GM21390 (cell line): ENCODE measurements around the gene ZC3H18.
"Not testable (repeated sequence)": the region's sequence is repeated elsewhere in the genome, so short reads cannot be mapped to it uniquely, and the experiment has no call there.

Experiments used
- ATAC-seq: cut with Tn5 transposase; IDR thresholded peaks from one replicate; pipeline ENCODE4 v1.9.1; 2021; ENCODE audit not compliant: unreplicated experiment

Gene ZC3H18

GRCh38 chr16:88600539-88600896, 30.3 kb downstream of the ZC3H18 start:
- no peak for ATAC-seq

DNA sequence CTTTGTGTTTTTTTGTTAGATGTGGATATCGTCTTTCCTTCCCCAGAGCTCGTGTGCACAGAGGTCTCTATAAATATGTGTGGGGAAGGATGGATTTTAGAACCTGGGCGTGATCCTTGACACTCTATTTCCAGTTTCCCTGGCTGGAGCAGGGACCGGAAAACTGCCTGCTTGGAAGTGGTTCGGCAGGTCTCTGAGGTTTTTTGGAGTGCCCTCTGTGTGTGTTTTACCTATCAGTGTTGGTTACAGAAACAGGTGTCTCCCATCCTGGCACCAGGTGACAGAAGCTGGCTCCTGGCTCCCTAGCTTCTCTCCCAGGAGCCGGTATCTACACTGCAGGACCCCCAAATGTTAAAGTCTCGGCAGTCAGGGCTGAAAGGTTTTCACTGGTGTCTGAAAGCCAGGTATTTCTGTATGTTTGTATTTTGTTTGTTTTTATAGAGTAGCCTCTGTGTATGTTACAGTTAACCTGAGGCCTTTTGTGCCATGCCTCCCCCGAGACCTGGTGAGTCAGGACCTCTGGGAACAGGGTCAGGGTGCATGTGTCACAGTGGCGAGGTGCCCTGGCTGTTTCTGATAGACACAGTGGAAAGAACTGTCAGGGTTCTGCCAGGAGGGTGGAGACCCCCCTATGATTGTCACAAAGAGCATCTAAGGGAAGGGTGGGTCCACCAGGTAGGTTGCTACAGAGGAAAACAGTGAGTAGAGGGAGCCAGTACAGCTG, 31.3 kb downstream of the ZC3H18 start:
- no peak for ATAC-seq

GRCh38 chr16:88602091-88602490, 31.9 kb downstream of the ZC3H18 start:
- no peak for ATAC-seq

DNA sequence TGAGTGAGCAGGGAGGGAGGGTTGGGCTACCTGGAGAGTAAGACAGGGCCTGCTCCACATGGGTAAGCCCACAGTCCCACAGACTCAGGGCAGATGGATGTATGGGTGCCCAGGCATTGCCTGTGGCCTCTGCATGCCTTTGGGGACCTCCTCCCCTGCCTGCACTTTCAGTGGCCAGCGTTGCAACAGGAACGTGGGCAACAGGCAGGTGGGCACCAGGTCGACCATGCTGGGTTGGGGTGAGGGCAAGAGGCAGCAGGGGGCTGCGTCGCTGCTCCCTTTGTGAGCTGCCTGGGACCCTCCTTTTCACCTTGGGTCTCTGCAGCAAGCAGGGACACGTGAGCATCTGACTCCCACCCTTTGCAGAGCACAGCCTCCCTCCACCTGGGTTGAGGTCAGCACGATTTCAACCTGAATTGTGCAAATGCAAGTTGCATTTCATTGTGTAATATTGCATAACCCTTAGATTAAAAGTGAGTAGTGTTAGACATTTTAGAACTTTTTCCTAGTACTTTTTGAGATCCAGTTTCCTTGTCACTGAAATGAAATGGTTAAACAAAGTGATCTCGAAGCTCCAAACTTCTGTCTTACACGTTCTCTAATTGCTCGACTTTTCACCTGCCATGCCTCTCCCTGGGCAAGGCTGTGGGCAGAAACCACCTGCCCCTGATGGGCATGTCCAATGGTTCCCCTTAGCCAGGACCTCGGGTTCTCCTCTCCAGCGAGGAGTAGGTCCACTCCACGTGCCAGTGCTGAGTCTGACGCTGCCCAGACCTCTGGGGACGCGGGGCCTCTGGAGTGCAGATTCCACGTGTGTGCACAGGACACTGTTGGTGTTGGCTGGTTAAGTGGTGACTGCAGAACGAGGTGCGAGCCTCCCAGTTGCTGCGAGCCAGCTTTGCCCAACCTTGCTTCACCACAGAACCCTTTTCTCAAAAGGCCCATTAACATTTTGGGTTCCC, 35.3 kb downstream of the ZC3H18 start:
- no peak for ATAC-seq

GRCh38 chr16:88606148-88606757, 36.0 kb downstream of the ZC3H18 start:
- ATAC-seq, result no peak

DNA sequence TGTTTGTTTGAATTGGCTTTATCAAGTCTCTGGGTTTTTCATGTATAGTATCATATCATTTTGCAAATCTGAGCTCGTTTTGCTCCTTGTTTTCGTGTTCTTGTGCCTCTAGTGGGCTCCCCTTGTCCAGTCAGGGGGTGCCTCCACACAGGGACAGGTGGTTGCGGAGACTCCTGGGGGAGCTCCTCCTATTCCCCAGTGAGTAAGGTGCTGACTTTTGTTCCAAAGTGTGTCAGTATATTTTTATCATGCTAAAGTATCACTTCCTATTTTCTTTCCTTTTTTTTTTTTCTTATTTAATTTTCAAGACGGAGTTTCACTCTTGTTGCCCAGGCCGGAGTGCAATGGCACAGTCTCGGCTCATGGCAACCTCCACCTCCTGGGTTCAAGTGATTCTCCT, 37.9 kb downstream of the ZC3H18 start:
- ATAC-seq, result no peak

DNA sequence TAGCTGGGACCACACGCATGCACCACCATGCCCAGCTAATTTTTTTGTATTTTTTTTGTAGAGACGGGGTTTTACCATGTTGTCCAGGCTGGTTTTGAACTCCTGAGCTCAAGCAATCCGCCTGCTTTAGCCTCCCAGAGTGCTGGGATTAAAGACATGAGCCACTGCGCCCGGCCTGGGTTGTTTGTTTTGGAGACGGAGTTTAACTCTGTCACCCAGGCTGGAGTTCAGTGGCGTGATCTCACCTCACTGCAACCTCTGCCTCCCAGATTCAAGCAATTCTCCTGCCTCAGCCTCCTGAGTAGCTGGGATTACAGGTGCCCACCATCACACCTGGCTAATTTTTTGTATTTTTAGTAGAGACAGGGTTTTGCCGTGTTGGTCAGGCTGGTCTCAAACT, 39.2 kb downstream of the ZC3H18 start:
- ATAC-seq, result not testable (repeated sequence)

DNA sequence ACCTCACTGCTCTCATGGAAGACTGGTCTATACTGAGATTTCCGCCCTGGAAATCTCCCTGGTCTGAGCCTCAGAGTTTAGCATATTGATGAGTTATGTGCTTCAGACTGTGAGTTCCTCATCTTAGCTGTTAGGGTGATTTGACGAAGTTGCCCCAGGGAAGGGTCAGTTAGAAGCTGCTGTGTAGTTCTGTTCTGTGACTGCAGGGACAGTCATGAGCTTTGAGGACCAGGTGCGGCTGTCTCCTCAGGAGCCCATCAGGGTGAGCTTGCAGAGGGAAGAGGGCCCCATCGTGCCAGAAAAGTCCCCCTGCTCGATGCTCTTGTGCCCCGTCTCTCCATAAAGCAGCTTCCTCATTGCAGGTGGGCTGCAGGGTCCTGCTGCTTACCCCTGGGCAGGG, 39.9 kb downstream of the ZC3H18 start:
- no peak for ATAC-seq

- ATAC-seq, result no peak
These were observed 41.0 kb downstream of the ZC3H18 start for GRCh38 chr16:88610909-88611812.

DNA sequence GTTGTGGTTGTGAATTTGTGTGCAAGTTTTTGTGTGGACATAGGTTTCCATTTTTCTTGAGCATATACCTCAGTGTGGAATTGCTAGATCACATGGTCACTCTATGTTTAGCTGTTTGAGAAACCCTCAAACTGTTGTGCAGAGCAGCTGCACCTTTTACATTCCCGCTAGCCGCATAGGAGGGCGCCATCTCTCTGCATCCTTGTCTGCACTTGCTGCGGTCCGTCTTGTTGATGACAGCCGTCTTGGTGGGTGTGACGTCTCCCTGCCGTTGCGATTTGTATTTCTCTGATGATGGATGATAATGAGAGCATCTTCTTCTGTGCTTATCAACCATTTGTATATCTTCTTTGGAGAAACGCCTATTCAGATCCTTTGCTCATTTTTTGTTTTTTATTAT, 43.1 kb downstream of the ZC3H18 start:
- ATAC-seq, result no peak

GRCh38 chr16:88613911-88614817, 44.0 kb downstream of the ZC3H18 start:
- ATAC-seq, result no peak

DNA sequence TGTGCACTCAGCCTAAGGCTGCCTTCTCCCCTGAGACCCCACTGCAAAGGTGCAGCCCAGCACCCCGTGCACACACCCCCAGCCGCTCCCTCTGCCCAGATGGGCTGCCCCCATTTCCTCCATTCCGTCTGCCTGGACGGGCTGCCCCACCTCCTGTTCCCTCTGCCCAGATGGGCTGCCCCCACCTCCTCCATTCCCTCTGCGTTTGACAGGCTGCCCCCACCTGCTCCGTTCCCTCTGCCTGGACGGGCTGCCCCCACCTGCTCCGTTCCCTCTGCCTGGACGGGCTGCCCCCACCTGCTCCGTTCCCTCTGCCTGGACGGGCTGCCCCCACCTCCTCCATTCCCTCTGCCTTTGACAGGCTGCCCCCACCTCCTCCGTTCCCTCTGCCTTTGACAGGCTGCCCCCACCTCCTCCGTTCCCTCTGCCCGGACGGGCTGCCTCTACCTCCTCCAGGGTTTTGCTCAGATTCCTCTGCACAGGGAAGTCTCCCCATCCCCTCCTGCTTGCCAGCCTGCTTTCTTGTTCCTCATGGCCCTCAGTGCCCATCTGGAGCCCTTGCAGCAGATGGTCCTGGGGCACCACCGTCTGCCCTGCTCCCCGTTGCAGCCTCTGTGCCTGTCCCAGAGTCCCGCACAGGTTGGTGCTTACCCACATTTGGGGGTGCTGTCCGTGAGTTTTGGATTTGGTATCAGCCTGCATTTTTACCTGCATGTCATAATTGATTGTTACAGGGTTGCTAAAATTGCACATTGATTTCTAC, 44.8 kb downstream of the ZC3H18 start:
- ATAC-seq, result no peak

- no peak for ATAC-seq
These were observed 46.1 kb downstream of the ZC3H18 start for GRCh38 chr16:88616320-88616719.

DNA sequence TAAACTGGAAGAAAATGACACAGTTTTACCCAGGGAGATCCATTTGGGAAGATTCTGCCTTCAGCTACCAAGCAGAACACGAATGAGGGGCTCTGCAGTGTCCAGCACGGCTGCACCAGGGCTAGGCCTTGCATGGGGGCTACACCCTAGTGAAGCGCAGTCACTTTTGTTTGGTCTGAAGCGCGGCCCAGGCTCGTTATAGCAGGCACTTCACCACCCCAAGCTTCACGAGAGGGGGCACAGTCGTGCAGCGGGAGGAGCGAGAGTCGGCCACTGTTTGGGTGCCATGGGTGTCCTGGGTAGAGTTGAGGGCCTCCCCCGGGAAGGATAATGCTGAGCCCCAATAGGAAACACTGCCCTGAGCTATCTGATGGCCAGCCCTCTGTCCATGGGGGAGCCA, 46.5 kb downstream of the ZC3H18 start:
- no peak for ATAC-seq

DNA sequence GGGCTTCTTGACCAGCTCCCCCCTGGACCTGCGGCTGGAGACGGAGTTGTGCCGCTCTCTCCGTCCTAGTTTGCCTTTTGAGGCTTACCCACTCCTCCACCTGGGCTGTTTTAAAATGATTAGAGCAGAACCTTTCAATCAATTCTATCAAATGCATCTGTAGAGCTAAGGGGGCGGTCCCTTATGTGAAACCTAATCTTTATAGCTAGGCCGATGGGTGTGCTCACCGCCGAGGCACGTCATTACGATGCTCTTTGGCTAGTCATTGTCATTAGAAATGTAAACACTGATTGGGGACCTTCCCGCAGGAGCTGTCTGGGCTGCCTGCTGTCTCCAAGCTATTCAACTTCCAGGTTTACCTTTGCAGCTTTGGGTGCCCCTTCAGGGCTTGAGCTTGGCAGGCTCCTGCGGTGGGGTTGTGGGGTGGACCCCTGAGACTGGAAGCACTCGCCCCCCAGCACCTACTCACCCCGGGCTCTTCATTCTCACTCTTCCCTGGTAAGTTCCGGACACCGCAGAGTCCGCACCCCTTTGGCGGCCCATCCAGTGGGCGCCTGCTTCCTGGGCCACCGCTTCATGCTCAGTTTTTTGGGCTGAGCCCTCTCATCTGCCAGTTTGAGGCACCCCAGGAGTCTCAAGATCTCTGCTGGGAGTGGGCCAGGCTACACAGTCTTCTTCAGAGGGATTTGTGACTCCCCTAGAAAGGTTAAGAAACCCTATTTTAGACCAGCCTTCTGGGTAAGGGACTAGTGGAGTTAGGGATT, 47.2 kb downstream of the ZC3H18 start:
- ATAC-seq, result no peak

DNA sequence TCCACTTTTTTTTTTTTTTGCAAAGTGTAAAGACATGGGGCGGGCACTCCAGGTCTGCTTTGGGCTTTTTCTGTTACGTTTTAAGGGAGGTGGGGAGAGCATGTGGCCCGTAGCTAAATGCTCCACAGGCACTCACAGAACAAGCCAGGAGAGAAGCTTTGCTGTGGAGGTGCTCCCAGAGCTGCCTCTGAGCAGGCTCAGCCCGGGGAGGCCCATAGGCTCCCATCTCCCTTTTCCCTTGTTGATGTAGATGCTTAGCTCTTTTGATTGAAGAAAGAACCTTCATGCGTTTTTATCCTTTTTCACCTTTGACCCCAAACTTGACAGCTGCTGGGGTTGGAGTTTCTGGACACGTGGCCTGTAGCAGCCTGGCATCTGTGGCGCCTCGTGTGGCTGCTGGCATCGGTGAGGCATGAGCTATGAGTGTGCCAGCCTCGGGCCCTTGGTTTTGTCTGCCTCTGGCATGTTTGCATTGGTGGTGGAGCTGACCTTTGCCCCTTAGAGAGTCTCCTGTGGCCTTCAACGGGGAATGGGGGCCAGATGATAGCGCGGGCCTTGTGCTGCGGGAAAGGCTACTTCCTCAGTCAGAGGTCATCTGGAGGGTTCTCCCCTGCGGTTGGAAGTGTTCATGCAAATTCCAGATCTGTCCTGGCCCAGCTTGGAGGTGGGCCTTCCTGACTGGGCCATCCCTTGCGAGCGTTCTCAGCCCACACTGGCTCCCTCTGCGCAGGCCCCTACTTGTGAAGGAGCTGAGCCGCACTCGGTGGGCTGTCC, 48.2 kb downstream of the ZC3H18 start:
- ATAC-seq, result no peak

- ATAC-seq, result no peak
These were observed 48.9 kb downstream of the ZC3H18 start for GRCh38 chr16:88618956-88619667.
